ENCODE results near the gene P2RY12. TPM values are rescaled to one million over a fixed set of nuclear protein-coding genes. Genes with fewer than 3 reads are reported as not detected.

P2RY12 gene
- total RNA-seq, 1 experiment from 2014 or later: not detected

- no peak overlapping the region for H3K9ac ChIP-seq (ENCODE audit: low read length)
- no peaks in the 10 kb centered on the region for H4K20me1 ChIP-seq (ENCODE audit: low read length)
- DNase-seq (no peak), ATAC-seq (no peak)
- no peak overlapping the region for H2AFZ ChIP-seq (ENCODE audit: low read length)
- peaks cover 16% of the 10 kb centered on the region for H3K4me1 ChIP-seq (ENCODE audit: insufficient read depth, low read length)
- H3K27me3 ChIP-seq (ENCODE audit: low read length): no peaks in the 10 kb centered on the region
- no peaks in the 10 kb centered on the region for H3F3A ChIP-seq (ENCODE audit: low read length, unreplicated experiment)
- POLR2A ChIA-PET (ENCODE audit: unreplicated experiment): no interaction called here
- intact Hi-C loops (cut with micrococcal nuclease): no loop called here
- no peak overlapping the region for H3K4me3 ChIP-seq (ENCODE audit: low read length)
- H3K79me2 ChIP-seq (ENCODE audit: low read length): no peaks in the 10 kb centered on the region
- no peaks in the 10 kb centered on the region for H3K36me3 ChIP-seq (ENCODE audit: low read depth, low read length)
- no peak for TF ChIP-seq EZH2phosphoT487 (IDR thresholded peaks at IDR 0.05; ENCODE audit: borderline replicate concordance, low read length)
- TF ChIP-seq EZH2 (IDR thresholded peaks at IDR 0.05; ENCODE audit: low read length, unreplicated experiment): no peak
- TF ChIP-seq CTCF (conservative IDR thresholded peaks at IDR 0.05; ENCODE audit: low read depth, low read length): no peak
- CTCF ChIA-PET: no interaction called here
- H3K9me3 ChIP-seq (ENCODE audit: low read length): no peaks in the 10 kb centered on the region
- BruUV-seq (replicated peaks): no TSS peak
- no peak overlapping the region for H3K27ac ChIP-seq (ENCODE audit: low read length)
- no peaks in the 10 kb centered on the region for H3K9me2 ChIP-seq (replicated peaks; ENCODE audit: low read length)
- H3K4me2 ChIP-seq (ENCODE audit: low read length): no peak overlapping the region
Observed at GRCh38 chr3:151391720-151392119, 7.2 kb upstream of the P2RY12 start.

GRCh38 chr3:151387842-151388241, 3.3 kb upstream of the P2RY12 start:
- no peak overlapping the region for H2AFZ ChIP-seq (ENCODE audit: low read length)
- H3F3A ChIP-seq (ENCODE audit: low read length, unreplicated experiment): no peaks in the 10 kb centered on the region
- no peak for ATAC-seq
- no peaks in the 10 kb centered on the region for H3K36me3 ChIP-seq (ENCODE audit: low read depth, low read length)
- H4K20me1 ChIP-seq (ENCODE audit: low read length): no peaks in the 10 kb centered on the region
- no peaks in the 10 kb centered on the region for H3K4me1 ChIP-seq (ENCODE audit: insufficient read depth, low read length)
- no peak overlapping the region for H3K27ac ChIP-seq (ENCODE audit: low read length)
- intact Hi-C loops (cut with micrococcal nuclease): no loop called here
- TF ChIP-seq EZH2 (IDR thresholded peaks at IDR 0.05; ENCODE audit: low read length, unreplicated experiment) (no peak), EZH2phosphoT487 (IDR thresholded peaks at IDR 0.05; ENCODE audit: borderline replicate concordance, low read length) (no peak), CTCF (conservative IDR thresholded peaks at IDR 0.05; ENCODE audit: low read depth, low read length) (no peak)
- no TSS peak for BruUV-seq (replicated peaks)
- no peaks in the 10 kb centered on the region for H3K9me2 ChIP-seq (replicated peaks; ENCODE audit: low read length)
- no peak overlapping the region for H3K9ac ChIP-seq (ENCODE audit: low read length)
- H3K4me3 ChIP-seq (ENCODE audit: low read length): no peak overlapping the region
- no peaks in the 10 kb centered on the region for H3K9me3 ChIP-seq (ENCODE audit: low read length)
- no peaks in the 10 kb centered on the region for H3K27me3 ChIP-seq (ENCODE audit: low read length)
- ChIA-PET CTCF (no interaction called here), POLR2A (ENCODE audit: unreplicated experiment) (no interaction called here)
- H3K79me2 ChIP-seq (ENCODE audit: low read length): no peaks in the 10 kb centered on the region
- no peak for DNase-seq
- no peak overlapping the region for H3K4me2 ChIP-seq (ENCODE audit: low read length)

- H3K4me1 ChIP-seq (ENCODE audit: insufficient read depth, low read length): no peaks in the 10 kb centered on the region
- H3K36me3 ChIP-seq (ENCODE audit: low read depth, low read length): no peaks in the 10 kb centered on the region
- no peaks in the 10 kb centered on the region for H3K9me3 ChIP-seq (ENCODE audit: low read length)
- no peaks in the 10 kb centered on the region for H3F3A ChIP-seq (ENCODE audit: low read length, unreplicated experiment)
- H4K20me1 ChIP-seq (ENCODE audit: low read length): no peaks in the 10 kb centered on the region
- no peaks in the 10 kb centered on the region for H3K79me2 ChIP-seq (ENCODE audit: low read length)
- no peaks in the 10 kb centered on the region for H3K9me2 ChIP-seq (replicated peaks; ENCODE audit: low read length)
- no peak overlapping the region for H3K4me3 ChIP-seq (ENCODE audit: low read length)
- intact Hi-C loops (cut with micrococcal nuclease): no loop called here
- CTCF ChIA-PET: no interaction called here
- no peaks in the 10 kb centered on the region for H3K27me3 ChIP-seq (ENCODE audit: low read length)
- no peak for TF ChIP-seq CTCF (conservative IDR thresholded peaks at IDR 0.05; ENCODE audit: low read depth, low read length)
- TF ChIP-seq EZH2 (IDR thresholded peaks at IDR 0.05; ENCODE audit: low read length, unreplicated experiment): no peak
- TF ChIP-seq EZH2phosphoT487 (IDR thresholded peaks at IDR 0.05; ENCODE audit: borderline replicate concordance, low read length): no peak
- no peak overlapping the region for H3K9ac ChIP-seq (ENCODE audit: low read length)
- BruUV-seq (replicated peaks): no TSS peak
- ATAC-seq: no peak
- DNase-seq: no peak
- no peak overlapping the region for H2AFZ ChIP-seq (ENCODE audit: low read length)
- no peak overlapping the region for H3K4me2 ChIP-seq (ENCODE audit: low read length)
- no peak overlapping the region for H3K27ac ChIP-seq (ENCODE audit: low read length)
- POLR2A ChIA-PET (ENCODE audit: unreplicated experiment): no interaction called here
Observed at GRCh38 chr3:151387432-151387831, 2.9 kb upstream of the P2RY12 start.
